Measurements from ENCODE around the gene ACTR2. TPM values are rescaled to one million over a fixed set of nuclear protein-coding genes. Genes with fewer than 3 reads are reported as not detected.

Gene ACTR2
- total and polyA plus RNA-seq, 2 of the 13 experiments (the other 11 are each of a cell fraction or from before 2014, with no cell fraction given): 51.2 to 100 TPM

- no peak overlapping the region for H3K9ac ChIP-seq (ENCODE audit: insufficient read depth, low read depth, low read length)
- FAIRE-seq (no peak), DNase-seq (ENCODE audit: low spot score) (no peak), ATAC-seq (no peak)
- no TSS peak for BruUV-seq (replicated peaks)
- no peaks in the 10 kb centered on the region for H3K27me3 ChIP-seq (ENCODE audit: control insufficient read depth in 1 of 2, insufficient read depth in 2 of 2, low read length in 2 of 2)
- WGBS (ENCODE audit: low lambda C conversion rate): 94% methylated on average over 7 of the region's 7 CpGs
- H3K4me2 ChIP-seq (ENCODE audit: low read depth, low read length): no peak overlapping the region
- TF ChIP-seq NPAS2 (CRISPR knock-in tag; IDR thresholded peaks at IDR 0.05; ENCODE audit: borderline replicate concordance) (no peak), TP53 (CRISPR knock-in tag; conservative IDR thresholded peaks at IDR 0.05) (no peak), SATB2 (CRISPR knock-in tag; IDR thresholded peaks at IDR 0.05) (no peak), ZNF224 (CRISPR knock-in tag; IDR thresholded peaks at IDR 0.05) (no peak)
- no peaks in the 10 kb centered on the region for H3K4me1 ChIP-seq (ENCODE audit: insufficient read depth, low read length)
- in situ Hi-C loops (cut with HindIII; ENCODE audit: extremely low pct_ligation_motif_present, low pct_unique_long_range_greater_than_20kb) (no loop called here), intact Hi-C loops (cut with micrococcal nuclease; ENCODE audit: unreplicated experiment) (loop anchor here (2.0 kb wide), 1 partner anchor 37 kb away; no protein-coding TSS in a partner anchor)
- H3K9me3 ChIP-seq (ENCODE audit: low read length): no peaks in the 10 kb centered on the region
- ChIA-PET CTCF (ENCODE audit: low intra/inter-chr PET ratio, low total read pairs) (interaction anchor here (1.5 to 3.6 kb wide), 3 partner anchors 56 to 309 kb away, joined by 3 to 56 read pairs (median 31); no protein-coding TSS in a partner anchor), POLR2A (no interaction called here)
- H3K36me3 ChIP-seq (replicated peaks in 1 of 2; ENCODE audit: control insufficient read depth in 1 of 2, insufficient read depth in 2 of 2, low read length in 2 of 2): peaks cover 24 to 82% of the 10 kb centered on the region in 2 experiments
- no peak overlapping the region for H3K27ac ChIP-seq (ENCODE audit: extremely low read length, insufficient read depth, low read length)
- no peaks in the 10 kb centered on the region for H3K79me2 ChIP-seq (ENCODE audit: insufficient read depth, low read length)
- peaks cover 7% of the 10 kb centered on the region for H4K20me1 ChIP-seq (ENCODE audit: insufficient read depth, low read length)
- H3K4me3 ChIP-seq (replicated peaks in 1 of 3; ENCODE audit: insufficient read depth in 1 of 3, low read depth in 2 of 3, low read length in 3 of 3): no peak overlapping the region
- H2AFZ ChIP-seq (ENCODE audit: low read length): no peak overlapping the region
Measured at GRCh38 chr2:65263986-65264385, 36.4 kb downstream of the ACTR2 start.

DNA sequence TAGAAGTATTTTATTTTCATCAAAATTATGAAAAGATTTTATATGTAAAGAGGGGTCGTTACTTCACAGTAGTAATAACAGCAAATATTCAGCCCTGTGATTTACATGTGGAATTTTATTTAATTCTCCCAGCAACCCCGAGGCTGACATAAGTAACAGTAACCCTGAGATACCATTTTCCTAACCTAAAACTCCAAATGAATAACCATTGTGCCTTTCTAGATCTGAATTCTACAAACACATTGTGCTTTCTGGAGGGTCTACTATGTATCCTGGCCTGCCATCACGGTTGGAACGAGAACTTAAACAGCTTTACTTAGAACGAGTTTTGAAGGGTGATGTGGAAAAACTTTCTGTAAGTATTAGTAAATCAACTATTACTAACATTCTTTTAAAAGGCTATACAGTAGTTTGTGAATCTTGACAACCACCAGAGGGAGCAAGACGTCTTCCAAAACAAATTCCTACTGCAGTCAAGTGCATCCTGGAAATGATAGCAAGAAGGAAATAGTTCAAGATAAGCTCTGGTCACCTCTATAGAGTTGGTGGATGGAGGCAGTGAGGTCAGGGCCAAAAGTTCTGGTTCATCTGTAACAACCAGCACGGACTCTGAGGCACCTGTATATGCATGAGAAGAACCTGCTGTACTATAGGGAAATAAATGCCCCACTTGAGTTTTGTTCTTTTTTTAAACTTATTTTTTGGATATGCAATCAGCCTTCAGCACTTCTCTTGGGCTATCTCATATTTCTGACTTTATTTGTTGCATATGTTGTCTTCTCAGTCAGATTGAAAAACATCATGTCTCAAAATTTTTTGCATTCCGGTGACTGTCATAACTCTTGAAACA is 37.4 kb downstream of the ACTR2 start:
- H3K9ac ChIP-seq (ENCODE audit: insufficient read depth, low read depth, low read length): no peak overlapping the region
- H3K36me3 ChIP-seq (replicated peaks in 1 of 2; ENCODE audit: control insufficient read depth in 1 of 2, insufficient read depth in 2 of 2, low read length in 2 of 2): peaks cover 24 to 81% of the 10 kb centered on the region in 2 experiments
- H3K27me3 ChIP-seq (ENCODE audit: control insufficient read depth in 1 of 2, insufficient read depth in 2 of 2, low read length in 2 of 2): no peaks in the 10 kb centered on the region
- in situ Hi-C loops (cut with HindIII; ENCODE audit: extremely low pct_ligation_motif_present, low pct_unique_long_range_greater_than_20kb): loop anchor here (5.0 kb wide), 1 partner anchor 287 kb away; no protein-coding TSS in a partner anchor
- no peaks in the 10 kb centered on the region for H3K79me2 ChIP-seq (ENCODE audit: insufficient read depth, low read length)
- CTCF ChIA-PET (ENCODE audit: low intra/inter-chr PET ratio, low total read pairs): interaction anchor here (1.1 to 3.6 kb wide), 5 partner anchors 55 to 308 kb away, joined by 3 to 56 read pairs (median 4); no protein-coding TSS in a partner anchor
- WGBS (ENCODE audit: low lambda C conversion rate): 38% methylated on average over 8 of the region's 8 CpGs
- no peaks in the 10 kb centered on the region for H3K4me1 ChIP-seq (ENCODE audit: insufficient read depth, low read length)
- DNase-seq (ENCODE audit: low spot score) (peak; percentile 84), FAIRE-seq (peak; percentile 76), ATAC-seq (peak; percentile 79)
- H2AFZ ChIP-seq (ENCODE audit: low read length): no peak overlapping the region
- no peak overlapping the region for H3K4me3 ChIP-seq (replicated peaks in 1 of 3; ENCODE audit: insufficient read depth in 1 of 3, low read depth in 2 of 3, low read length in 3 of 3)
- POLR2A ChIA-PET: no interaction called here
- peaks cover 7% of the 10 kb centered on the region for H4K20me1 ChIP-seq (ENCODE audit: insufficient read depth, low read length)
- H3K9me3 ChIP-seq (ENCODE audit: low read length): no peaks in the 10 kb centered on the region
- intact Hi-C loops (cut with micrococcal nuclease; ENCODE audit: unreplicated experiment): loop anchor here (1.0 to 2.0 kb wide), 6 partner anchors 36 to 308 kb away; partner anchors contain the start of gene SPRED2
- BruUV-seq (replicated peaks): no TSS peak
- H3K4me2 ChIP-seq (ENCODE audit: low read depth, low read length): no peak overlapping the region
- no peak overlapping the region for H3K27ac ChIP-seq (ENCODE audit: extremely low read length, insufficient read depth, low read length)
- TF ChIP-seq ZNF34 (CRISPR knock-in tag; IDR thresholded peaks at IDR 0.05; ENCODE audit: borderline replicate concordance): no peak
- TF ChIP-seq ZSCAN12 (CRISPR knock-in tag; IDR thresholded peaks at IDR 0.05): no peak
- TF ChIP-seq BRF2 (CRISPR knock-in tag; IDR thresholded peaks at IDR 0.05): no peak
- TF ChIP-seq, protein P1, sequence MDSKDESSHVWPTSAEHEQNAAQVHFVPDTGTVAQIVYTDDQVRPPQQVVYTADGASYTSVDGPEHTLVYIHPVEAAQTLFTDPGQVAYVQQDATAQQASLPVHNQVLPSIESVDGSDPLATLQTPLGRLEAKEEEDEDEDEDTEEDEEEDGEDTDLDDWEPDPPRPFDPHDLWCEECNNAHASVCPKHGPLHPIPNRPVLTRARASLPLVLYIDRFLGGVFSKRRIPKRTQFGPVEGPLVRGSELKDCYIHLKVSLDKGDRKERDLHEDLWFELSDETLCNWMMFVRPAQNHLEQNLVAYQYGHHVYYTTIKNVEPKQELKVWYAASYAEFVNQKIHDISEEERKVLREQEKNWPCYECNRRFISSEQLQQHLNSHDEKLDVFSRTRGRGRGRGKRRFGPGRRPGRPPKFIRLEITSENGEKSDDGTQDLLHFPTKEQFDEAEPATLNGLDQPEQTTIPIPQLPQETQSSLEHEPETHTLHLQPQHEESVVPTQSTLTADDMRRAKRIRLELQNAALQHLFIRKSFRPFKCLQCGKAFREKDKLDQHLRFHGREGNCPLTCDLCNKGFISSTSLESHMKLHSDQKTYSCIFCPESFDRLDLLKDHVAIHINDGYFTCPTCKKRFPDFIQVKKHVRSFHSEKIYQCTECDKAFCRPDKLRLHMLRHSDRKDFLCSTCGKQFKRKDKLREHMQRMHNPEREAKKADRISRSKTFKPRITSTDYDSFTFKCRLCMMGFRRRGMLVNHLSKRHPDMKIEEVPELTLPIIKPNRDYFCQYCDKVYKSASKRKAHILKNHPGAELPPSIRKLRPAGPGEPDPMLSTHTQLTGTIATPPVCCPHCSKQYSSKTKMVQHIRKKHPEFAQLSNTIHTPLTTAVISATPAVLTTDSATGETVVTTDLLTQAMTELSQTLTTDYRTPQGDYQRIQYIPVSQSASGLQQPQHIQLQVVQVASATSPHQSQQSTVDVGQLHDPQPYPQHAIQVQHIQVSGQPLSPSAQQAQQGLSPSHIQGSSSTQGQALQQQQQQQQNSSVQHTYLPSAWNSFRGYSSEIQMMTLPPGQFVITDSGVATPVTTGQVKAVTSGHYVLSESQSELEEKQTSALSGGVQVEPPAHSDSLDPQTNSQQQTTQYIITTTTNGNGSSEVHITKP (CRISPR knock-in tag; IDR thresholded peaks at IDR 0.05; ENCODE audit: low read depth): no peak
- no peak for TF ChIP-seq TCF7L2 (IDR thresholded peaks at IDR 0.05; ENCODE audit: low read depth, low read length)

All from HepG2 (cell line).